K562 (cell line): ENCODE results near the gene ASCC3. TPM values are rescaled to one million over a fixed set of nuclear protein-coding genes. Genes with fewer than 3 reads are reported as not detected.

Experiments
- ATAC-seq: fragments of 200-7000 bp; cut with Tn5 transposase; 3 replicates; pipeline ENCODE4 v1.9.1; 2020; ENCODE audit warnings: moderate library complexity
- BruUV-seq: library from RNA; stranded (reverse); fragments of 400-500 nt; replicated peaks from 2 replicates; lab custom pipeline; 2021; lab: Mats Ljungman, UMichigan
- CTCF ChIA-PET: fragments of 300-600 bp; formaldehyde crosslinking; extraction: SDS; loops from one replicate; lab custom pipeline; 2021; ENCODE audit warnings: low intra/inter-chr PET ratio; lab: Yijun Ruan, JAX
- POLR2A ChIA-PET: fragments of 300-600, 350-650 bp; sonication (Branson Sonifier 250); formaldehyde crosslinking; extraction: SDS; loops from one replicate; lab custom pipeline; 2021; ENCODE audit warnings: antibody characterized with exemption, inconsistent platforms; lab: Yijun Ruan, JAX
- DNase-seq, 4 experiments: peaks; one replicate each; pipeline versions ENCODE4 v3.0.0 to v3.0.0-alpha.2; 2011 to 2018; ENCODE audit warnings: low spot score in 3 of 4, mixed read lengths in 3 of 4; ENCODE audit errors: extremely low read depth in 1 of 4
- FAIRE-seq: peaks from 2 replicates; lab custom pipeline; 2011; peaks lifted over from hg19 to GRCh38; lab: Jason Lieb, UNC
- H2AFZ ChIP-seq: 2 replicates; pipeline ENCODE4 v1.6.0; 2011; ENCODE audit warnings: low read depth, low read length, control low read depth, inconsistent platforms
- H3K27ac ChIP-seq: fragments of 200-600 bp; 3 replicates; pipeline ENCODE4 v1.8.0; 2011; ENCODE audit warnings: low read depth, mild to moderate bottlenecking, control low read depth, inconsistent platforms, low read length, moderate library complexity, mixed read lengths; ENCODE audit errors: extremely low read depth
- H3K27me3 ChIP-seq, 2 experiments: fragments of 300-600 bp in 1 of 2; 2 replicates in 1 of 2; 3 replicates in 1 of 2; pipeline versions ENCODE4 v1.6.0 to v1.8.0; 2011; ENCODE audit warnings: inconsistent platforms in 2 of 2, low read length in 2 of 2, mild to moderate bottlenecking in 1 of 2, mixed read lengths in 1 of 2, moderate library complexity in 1 of 2; ENCODE audit not compliant: control insufficient read depth in 2 of 2, insufficient read depth in 2 of 2
- H3K36me3 ChIP-seq: fragments of 300-600 bp; 3 replicates; pipeline ENCODE4 v1.8.0; 2011; ENCODE audit warnings: mild to moderate bottlenecking, low read length, inconsistent platforms; ENCODE audit not compliant: control insufficient read depth, insufficient read depth
- H3K4me1 ChIP-seq, 2 experiments: fragments of 200-600 bp in 1 of 2; replicated peaks in 1 of 2; 2 replicates in 1 of 2; 3 replicates in 1 of 2; pipeline versions ENCODE4 v1.5.1 to v1.8.0; 2011; ENCODE audit warnings: inconsistent platforms in 2 of 2, low read length in 2 of 2, mild to moderate bottlenecking in 1 of 2, mixed read lengths in 1 of 2, moderate library complexity in 1 of 2; ENCODE audit not compliant: control insufficient read depth in 2 of 2, insufficient read depth in 2 of 2
- H3K4me2 ChIP-seq: 2 replicates; pipeline ENCODE4 v1.6.1; 2011; ENCODE audit warnings: low read length, control low read depth, inconsistent platforms, mixed read lengths; ENCODE audit not compliant: insufficient read depth
- H3K4me3 ChIP-seq: fragments of 200-600 bp; sonication (generic), shearing (Covaris generic); 2 replicates; pipeline ENCODE4 v1.5.1; 2016; ENCODE audit warnings: control low read depth, inconsistent platforms
- H3K79me2 ChIP-seq: fragments of 200-600 bp; 3 replicates; pipeline ENCODE4 v1.8.0; 2011; ENCODE audit warnings: low read length, inconsistent platforms; ENCODE audit not compliant: control insufficient read depth, insufficient read depth
- H3K9ac ChIP-seq, 2 experiments: 2 replicates each; pipeline versions ENCODE4 v1.6.0 to v1.6.1; 2011; ENCODE audit warnings: low read depth in 2 of 2, low read length in 2 of 2, control low read depth in 1 of 2, inconsistent platforms in 1 of 2, mild to moderate bottlenecking in 1 of 2, mixed read lengths in 1 of 2; ENCODE audit not compliant: insufficient read depth in 1 of 2
- H3K9me1 ChIP-seq: one replicate; pipeline ENCODE4 v1.6.0; 2011; ENCODE audit warnings: inconsistent platforms, mild to moderate bottlenecking, low read length, moderate library complexity; ENCODE audit not compliant: control insufficient read depth, insufficient read depth
- H3K9me3 ChIP-seq: replicated peaks from 2 replicates; pipeline ENCODE4 v1.5.1; 2011; ENCODE audit warnings: low read depth, low read length, inconsistent platforms; ENCODE audit not compliant: control insufficient read depth, insufficient read depth
- H4K20me1 ChIP-seq: replicated peaks from 2 replicates; pipeline ENCODE4 v1.6.1; 2011; ENCODE audit warnings: low read length, inconsistent platforms, mixed read lengths; ENCODE audit not compliant: control insufficient read depth, insufficient read depth
- ATF4 ChIP-seq: fragments of 450-650 bp; formaldehyde crosslinking; IDR thresholded peaks from 2 replicates; pipeline ENCODE4 v1.4.0; 2022; ENCODE audit warnings: mild to moderate bottlenecking, moderate library complexity
- ATF7 ChIP-seq: fragments of 450-650 bp; IDR thresholded peaks from 2 replicates; pipeline ENCODE4 v1.7.1; 2014; ENCODE audit warnings: mild to moderate bottlenecking, moderate library complexity
- E2F3 ChIP-seq: fragments of 250-450 bp; sonication (Bioruptor Pico); IDR thresholded peaks from 2 replicates; pipeline ENCODE4 v1.4.0; 2020; ENCODE audit warnings: mild to moderate bottlenecking
- HMGXB4 ChIP-seq: sonication (generic); formaldehyde crosslinking; IDR thresholded peaks from 2 replicates; pipeline ENCODE4 v1.8.1; 2023; ENCODE audit warnings: mild to moderate bottlenecking, missing genetic modification reagents
- NFXL1 ChIP-seq: fragments of 450-650 bp; formaldehyde crosslinking; IDR thresholded peaks from 2 replicates; pipeline ENCODE4 v1.4.0; 2021; ENCODE audit warnings: mild to moderate bottlenecking
- POLR2A ChIP-seq: fragments of 450-650 bp; conservative IDR thresholded peaks from 2 replicates; pipeline ENCODE4 v1.6.1; 2016
- SAP30 ChIP-seq: fragments of 200-600 bp; sonication (generic); IDR thresholded peaks from 2 replicates; pipeline ENCODE4 v1.6.1; 2012; ENCODE audit warnings: borderline replicate concordance, low read depth, mild to moderate bottlenecking, moderate library complexity, low read length, control low read depth, inconsistent platforms; ENCODE audit not compliant: insufficient read depth, poor library complexity, severe bottlenecking
- SMARCA4 ChIP-seq: fragments of 450-650 bp; IDR thresholded peaks from 2 replicates; pipeline ENCODE4 v1.6.1; 2016
- SREBF1 ChIP-seq: fragments of 150-350 bp; IDR thresholded peaks from 2 replicates; pipeline ENCODE4 v1.6.1; 2014; ENCODE audit warnings: antibody characterized with exemption, low read depth, low read length, borderline replicate concordance
- ZBTB26 ChIP-seq: fragments of 450-650 bp; formaldehyde crosslinking; IDR thresholded peaks from 2 replicates; pipeline ENCODE4 v1.4.0; 2022; ENCODE audit warnings: missing genetic modification characterization
- WGBS: fragments of 100-300 bp; shearing (Covaris generic); methylation state at CpG from one replicate; pipeline ENCODE4 v1.1.6; 2016; ENCODE audit warnings: low coverage, mixed read lengths; ENCODE audit not compliant: insufficient coverage; ENCODE audit errors: missing lambda C conversion rate; 5-methylcytosine and 5-hydroxymethylcytosine counted together
- in situ Hi-C: fragments of 300-500 bp; cut with MboI; formaldehyde crosslinking; loops from 4 replicates; pipeline ENCODE4 v1.15.0; 2018; ENCODE audit warnings: inconsistent platforms, mixed read lengths
- intact Hi-C: fragments of 100-400 bp; cut with micrococcal nuclease; formaldehyde crosslinking; loops from 2 replicates; pipeline ENCODE4 v1.14.2; 2022
- polyA plus RNA-seq, 8 experiments: library from polyadenylated mRNA; depleted of rRNA in 4 of 8; stranded (reverse) in 5 of 8; unstranded in 3 of 8; fragments of >200 nt; fragmentation: Nextera tagmentation in 2 of 8; fragmentation: Illumina TruSeq in 1 of 8; extraction: Ambion mirVana in 2 of 8; extraction: Trizol in 1 of 8; gene quantifications; 2 replicates each; pipeline versions ENCODE4 v1.2.1 to v1.2.3, GENCODE V29; 2011 to 2014; ENCODE audit warnings: inconsistent platforms in 1 of 8, missing spikeins in 1 of 8
- total RNA-seq, 7 experiments: library from RNA; depleted of rRNA in 6 of 7; stranded (reverse); fragments of >200 nt in 6 of 7; fragmentation: Illumina TruSeq in 2 of 7; extraction: Trizol in 2 of 7; gene quantifications; 2 replicates each; pipeline versions ENCODE4 v1.2.1 to v1.2.3, GENCODE V29; 2011 to 2021; ENCODE audit warnings: low replicate concordance in 1 of 7

The ASCC3 gene
- total and polyA plus RNA-seq, 9 of the 15 experiments (the other 6 are each of a cell fraction or from before 2014, with no cell fraction given), result 16.1 to 56.1 (median 33.9) TPM

- BruUV-seq, result no TSS peak
- Histone ChIP-seq H3K27me3 (no peaks in the 10 kb centered on the region), H3K4me2 (no peak overlapping the region), H3K4me3 (no peak overlapping the region), H3K79me2 (no peaks in the 10 kb centered on the region), H4K20me1 (no peaks in the 10 kb centered on the region), H2AFZ (no peak overlapping the region), H3K9me3 (no peaks in the 10 kb centered on the region), H3K36me3 (peaks cover 12% of the 10 kb centered on the region; the same call in 2 of the 3 replicates), H3K27ac (no peak overlapping the region), H3K4me1 (no peaks in the 10 kb centered on the region), H3K9me1 (no peaks in the 10 kb centered on the region), H3K9ac (no peak overlapping the region)
- WGBS, result 61% methylated on average over 2 of the region's 2 CpGs
- POLR2A ChIA-PET, result no interaction called here
- no peak for DNase-seq
- ATAC-seq, result no peak
- intact Hi-C loops (no loop called here), in situ Hi-C loops (no loop called here)
- no peak for TF ChIP-seq SMARCA4
- TF ChIP-seq ZBTB26 (CRISPR knock-in tag), result no peak
- no peak for TF ChIP-seq ATF4 (CRISPR knock-in tag)
- no peak for TF ChIP-seq E2F3
- no peak for TF ChIP-seq SREBF1
- no peak for TF ChIP-seq NFXL1 (CRISPR knock-in tag)
- no peak for TF ChIP-seq HMGXB4 (CRISPR knock-in tag)
- no peak for TF ChIP-seq ATF7
- no peak for TF ChIP-seq POLR2A
- TF ChIP-seq SAP30, result no peak
- FAIRE-seq, result no peak
- CTCF ChIA-PET, result interaction anchor here (0.9 to 3.0 kb wide), 5 partner anchors 167 to 551 kb away, joined by 3 to 35 read pairs (median 5); no protein-coding TSS in a partner anchor
Observed at GRCh38 chr6:100658486-100658885, 222.6 kb downstream of the ASCC3 start.
